Pancreas (tissue), 10 donors: ENCODE measurements around the gene DCK. TPM values are rescaled to one million over a fixed set of nuclear protein-coding genes. Genes with fewer than 3 reads are reported as not detected.
A peak's percentile ranks its signal among the peaks of the same experiment; 100 is the strongest.

Experiments used
- ATAC-seq, 4 donors: fragments of 200-7000 bp; cut with Tn5 transposase; one replicate each; pipeline versions ENCODE4 v1.8.0 to v1.9.1; 2020; ENCODE audit warnings: mild to moderate bottlenecking in 4 of 4, moderate library complexity in 4 of 4
- DNase-seq, 6 donors: peaks; one replicate each; pipeline ENCODE4 v3.0.0-alpha.2; 2020
- FAIRE-seq: peaks from 2 replicates; lab custom pipeline; 2012; peaks lifted over from hg19 to GRCh38; lab: Jason Lieb, UNC
- H3K27ac ChIP-seq, 4 donors: fragments of 200-600 bp; sonication (generic); 1 replicate in 3 of 4; 2 replicates in 1 of 4; pipeline versions ENCODE4 v1.5.0 to v1.8.0; 2020
- H3K27me3 ChIP-seq, 4 donors: fragments of 200-600 bp; one replicate each; pipeline ENCODE4 v1.8.0; 2021
- H3K36me3 ChIP-seq, 3 donors: fragments of 200-600 bp; sonication (generic) in 1 of 3; one replicate each; pipeline versions ENCODE4 v1.5.0 to v1.8.0; 2020 to 2021
- H3K4me1 ChIP-seq, 3 donors: fragments of 200-600 bp; one replicate each; pipeline ENCODE4 v1.8.0; 2021
- H3K4me3 ChIP-seq, 4 donors: fragments of 200-600 bp; sonication (generic) in 2 of 4; one replicate each; pipeline versions ENCODE4 v1.5.0 to v1.8.0; 2020 to 2021
- H3K9me3 ChIP-seq, 4 donors: fragments of 200-600 bp; one replicate each; pipeline ENCODE4 v1.8.0; 2021
- CTCF ChIP-seq, 4 donors: fragments of 200-600 bp; sonication (generic) in 3 of 4; IDR thresholded peaks; one replicate each; pipeline versions ENCODE4 v1.5.0 to v1.8.0; 2021; ENCODE audit warnings: antibody characterized with exemption in 4 of 4
- WGBS, 2 donors: extraction: QIAGEN DNeasy Blood & Tissue Kit; methylation state at CpG; one replicate each; pipeline ENCODE4 v1.1.7; 2013; 5-methylcytosine and 5-hydroxymethylcytosine counted together
- intact Hi-C, 3 donors: fragments of 100-400 bp; cut with DNase I; formaldehyde crosslinking; loops; one replicate each; pipeline versions ENCODE4 v1.11.1 to v1.14.2; 2022
- polyA plus RNA-seq, 2 donors: library from polyadenylated mRNA; stranded (reverse); fragments of 200-250 nt; gene quantifications; one replicate each; pipeline ENCODE4 v1.2.3, GENCODE V29; 2013
- total RNA-seq, 6 donors: library from RNA; stranded (reverse); fragmentation: NEBNext Ultra II Directional in 4 of 6; extraction: Animal tissue kit (Norgen Biotek cat#: 25700) in 4 of 6; gene quantifications; one replicate each; pipeline versions ENCODE4 v1.2.1 to v1.2.4, GENCODE V29; 2021 to 2023
- donor health status: healthy with polysubstance abuse.
- donor health status: DM: no; HTN: no; CAD: no; lungs with moderate emphysema.
- donor health status: DM: no; HTN: no; CAD: no.
- donor health status: control.
- donor health status: control.
- donor health status: Bipolar disorder and iron deficiency.
- donor health status: DM: yes; HTN: yes; CAD: no.
- donor health status: DM: no; HTN: no; CAD: no.
- donor health status: DM: no; HTN: no; CAD: no.
- donor health status: DM: yes; HTN: yes; CAD: no.

DCK gene
- total and polyA plus RNA-seq, 8 donors = 1.7 to 8.9 (median 4.1) TPM

DNA sequence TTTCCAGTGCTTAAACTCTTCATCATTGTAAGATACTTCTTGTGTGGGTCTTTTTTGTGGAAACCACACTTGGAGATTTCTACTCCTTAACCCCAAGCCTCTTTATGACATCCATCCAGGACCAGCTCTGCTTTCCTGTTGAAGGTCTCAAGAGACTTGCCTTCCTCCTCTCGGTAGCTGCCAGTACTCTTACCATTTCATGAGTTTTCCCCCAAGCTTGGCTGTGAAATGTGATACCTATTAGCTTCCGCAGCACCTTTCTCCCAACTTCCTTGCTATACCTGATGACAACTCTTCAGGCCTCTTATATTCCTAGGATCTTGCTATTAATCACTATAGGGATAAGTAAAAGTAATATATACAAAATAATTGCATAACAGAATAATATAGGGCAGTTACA, 1.9 kb upstream of the DCK start:
- WGBS, 2 donors = 93 to 97% methylated on average over 2 of the region's 2 CpGs
- Histone ChIP-seq H3K27ac (no peak overlapping the region), H3K4me1 (peaks cover 0 to 5% (median 0%) of the 10 kb centered on the region in 3 donors), H3K9me3 (no peaks in the 10 kb centered on the region), H3K27me3 (no peaks in the 10 kb centered on the region), H3K36me3 (no peaks in the 10 kb centered on the region), H3K4me3 (no peak overlapping the region)
- ATAC-seq (no peak), DNase-seq (no peak), FAIRE-seq (no peak)
- intact Hi-C loops = no loop called here
- TF ChIP-seq CTCF (IDR thresholded peaks at IDR 0.05) = no peak

DNA sequence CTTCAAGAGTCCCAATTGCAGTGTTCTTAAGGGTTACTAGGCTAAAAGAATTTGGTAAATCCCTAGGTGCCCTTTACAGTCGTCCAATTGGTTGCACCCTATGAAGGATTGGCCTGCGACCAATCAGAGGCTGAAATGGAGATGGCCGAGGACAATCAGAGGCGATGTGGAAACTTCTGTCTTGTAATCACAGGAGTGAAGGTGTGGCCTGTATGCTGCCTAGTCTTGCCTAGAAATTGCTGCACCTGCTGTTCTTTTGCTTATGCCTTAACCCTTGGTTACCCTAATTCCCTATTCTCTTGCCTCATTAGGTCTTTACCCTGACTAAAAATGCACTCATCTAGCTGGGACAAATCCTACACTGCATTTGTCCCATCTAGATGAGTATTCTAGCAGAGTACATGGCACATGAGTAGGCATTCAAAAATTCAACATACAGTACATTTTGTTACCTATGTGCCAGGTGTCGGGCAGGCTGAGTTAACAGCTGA, 1.0 kb upstream of the DCK start:
- Histone ChIP-seq H3K36me3 (no peaks in the 10 kb centered on the region), H3K4me1 (peaks cover 0 to 5% (median 0%) of the 10 kb centered on the region in 3 donors), H3K27ac (peak overlapping the region; percentile 67 to 89 (median 84)), H3K4me3 (peak overlapping the region; percentile 60 to 84 (median 62)), H3K9me3 (no peaks in the 10 kb centered on the region), H3K27me3 (no peaks in the 10 kb centered on the region)
- FAIRE-seq (no peak), DNase-seq (peak in 3 of 6 donors; percentile 19 to 52 (median 29)), ATAC-seq (peak; percentile 7 to 47 (median 20))
- intact Hi-C loops = no loop called here
- no peak for TF ChIP-seq CTCF (IDR thresholded peaks at IDR 0.05)
- WGBS, 2 donors = 32 to 36% methylated on average over 5 of the region's 5 CpGs

GRCh38 chr4:70994069-70994366, 569 bp downstream of the DCK start:
- 0 to 3% methylated on average over 11 of the region's 11 CpGs for WGBS, 2 donors
- Histone ChIP-seq H3K36me3 (no peaks in the 10 kb centered on the region), H3K27ac (peak overlapping the region; percentile 67 to 89 (median 84)), H3K9me3 (no peaks in the 10 kb centered on the region), H3K27me3 (no peaks in the 10 kb centered on the region), H3K4me1 (peaks cover 0 to 5% (median 0%) of the 10 kb centered on the region in 3 donors), H3K4me3 (peak overlapping the region; percentile 60 to 84 (median 62))
- DNase-seq (no peak), ATAC-seq (no peak), FAIRE-seq (no peak)
- TF ChIP-seq CTCF (IDR thresholded peaks at IDR 0.05) = no peak
- intact Hi-C loops = no loop called here

DNA sequence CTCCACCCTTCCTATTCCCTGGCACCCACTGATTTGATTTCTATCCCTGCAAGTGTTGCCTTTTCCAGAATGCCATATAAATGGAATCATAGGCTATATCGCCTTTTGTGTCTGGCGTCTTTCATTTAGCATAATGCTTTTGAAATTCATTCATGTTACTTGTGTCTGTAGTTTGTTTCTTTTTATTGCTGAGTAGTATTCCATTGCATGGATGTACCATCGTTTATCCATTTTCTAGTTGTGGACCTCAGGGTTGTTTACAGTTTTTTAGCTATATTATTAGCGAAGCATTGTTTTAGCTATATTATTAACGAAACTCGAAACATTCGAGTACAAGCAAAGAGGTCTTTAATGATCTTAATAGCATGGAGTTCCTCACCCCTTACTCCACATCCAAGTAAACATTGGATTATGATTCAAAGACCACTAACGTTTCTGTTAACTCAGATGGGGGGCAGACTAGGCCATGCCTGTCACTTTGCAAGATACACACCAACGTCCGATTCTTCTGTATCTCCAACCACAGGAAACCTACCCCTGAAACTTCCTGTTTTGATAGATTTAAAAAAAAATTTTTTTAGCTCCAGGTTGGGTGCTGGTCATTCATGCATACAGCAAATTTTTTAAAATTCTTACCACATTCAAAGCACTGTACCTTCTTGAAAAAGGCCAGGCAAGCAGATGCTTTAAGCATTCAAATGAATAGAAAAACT, 1.1 kb downstream of the DCK start:
- no peak for ATAC-seq
- peaks cover 0 to 5% (median 0%) of the 10 kb centered on the region in 3 donors for H3K4me1 ChIP-seq
- intact Hi-C loops = no loop called here
- no peaks in the 10 kb centered on the region for H3K9me3 ChIP-seq
- DNase-seq = no peak
- no peak for TF ChIP-seq CTCF (IDR thresholded peaks at IDR 0.05)
- H3K4me3 ChIP-seq = peak overlapping the region in 2 of 4 donors; percentile 60 to 62
- H3K36me3 ChIP-seq = no peaks in the 10 kb centered on the region
- no peak for FAIRE-seq
- H3K27ac ChIP-seq = no peak overlapping the region
- no peaks in the 10 kb centered on the region for H3K27me3 ChIP-seq
- WGBS, 2 donors = 69 to 78% methylated on average over 10 of the region's 10 CpGs

DNA sequence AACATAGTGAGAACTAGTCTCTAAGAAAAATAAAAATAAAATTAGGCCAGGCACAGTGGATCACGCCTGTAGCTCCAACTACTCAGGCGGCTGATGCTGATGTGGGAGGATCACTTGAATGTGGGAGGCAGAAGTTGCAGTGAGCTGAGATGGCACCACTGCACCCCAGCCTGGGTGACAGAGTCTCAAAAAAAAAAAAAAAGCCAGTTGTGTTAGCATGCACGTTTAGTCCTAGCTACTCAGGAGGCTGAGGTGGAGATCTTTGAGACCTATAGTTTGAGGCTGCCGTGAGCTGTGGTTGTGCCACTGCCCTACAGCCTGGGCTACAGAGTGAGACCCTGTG, 2.5 kb downstream of the DCK start:
- Histone ChIP-seq H3K27me3 (no peaks in the 10 kb centered on the region), H3K36me3 (no peaks in the 10 kb centered on the region), H3K4me1 (peaks cover 0 to 5% (median 0%) of the 10 kb centered on the region in 3 donors), H3K27ac (no peak overlapping the region), H3K4me3 (no peak overlapping the region), H3K9me3 (no peaks in the 10 kb centered on the region)
- no peak for TF ChIP-seq CTCF (IDR thresholded peaks at IDR 0.05)
- DNase-seq = no peak
- WGBS, 2 donors = 79 to 81% methylated on average over 4 of the region's 4 CpGs
- ATAC-seq = no peak
- intact Hi-C loops = no loop called here
- no peak for FAIRE-seq
